HCT116 (cell line): Measurements from ENCODE around the gene SYNGR3. TPM values are rescaled to one million over a fixed set of nuclear protein-coding genes. Genes with fewer than 3 reads are reported as not detected.

Experiments
- ATAC-seq: fragments of 200-7000 bp; cut with Tn5 transposase; 2 replicates; pipeline ENCODE4 v1.9.1; 2020; ENCODE audit warnings: mild to moderate bottlenecking, moderate library complexity
- BruUV-seq: library from RNA; stranded (reverse); fragments of 400-500 nt; replicated peaks from 2 replicates; lab custom pipeline; 2021; lab: Mats Ljungman, UMichigan
- CTCF ChIA-PET: fragments of 300-600 bp; sonication (Branson Sonifier 250); formaldehyde crosslinking; loops from one replicate; lab custom pipeline; 2021; ENCODE audit warnings: antibody characterized with exemption; lab: Charles Lee
- POLR2A ChIA-PET: fragments of 300-600, 350-600 bp; sonication (Branson Sonifier 250); formaldehyde crosslinking; loops from one replicate; lab custom pipeline; 2021; ENCODE audit warnings: antibody characterized with exemption; lab: Charles Lee
- RAD21 ChIA-PET, 2 experiments: fragments of 300-600 bp; sonication (Branson Sonifier 250); formaldehyde crosslinking; loops; one replicate each; lab custom pipeline; 2023; ENCODE audit warnings: low total read pairs in 2 of 2; ENCODE audit not compliant: uncharacterized antibody in 2 of 2, unreplicated experiment in 2 of 2, low non-redundant PET in 1 of 2; lab: Charles Lee
- DNase-seq: peaks from one replicate; pipeline ENCODE4 v3.0.0-alpha.2; 2010; ENCODE audit warnings: low read depth, low spot score
- H2AFZ ChIP-seq: fragments of 200-600 bp; shearing (Covaris generic), sonication (generic); 2 replicates; pipeline ENCODE4 v1.6.1; 2017; ENCODE audit warnings: low read depth, mixed run types, mixed read lengths, antibody characterized with exemption, low read length; ENCODE audit not compliant: poor library complexity, severe bottlenecking
- H3K27ac ChIP-seq: 2 replicates; pipeline ENCODE4 v1.5.1; 2012; ENCODE audit warnings: low read depth, low read length
- H3K27me3 ChIP-seq: fragments of 200-600 bp; sonication (generic); 2 replicates; pipeline ENCODE4 v1.6.1; 2016; ENCODE audit warnings: mixed run types, low read length, mixed read lengths; ENCODE audit not compliant: insufficient read depth
- H3K36me3 ChIP-seq, 2 experiments: fragments of 200-500 bp in 1 of 2; fragments of 200-600 bp in 1 of 2; sonication (Bioruptor generic) in 1 of 2; sonication (generic) in 1 of 2; 2 replicates each; pipeline versions ENCODE4 v1.5.1 to v1.6.1; 2014 to 2016; ENCODE audit warnings: low read length in 2 of 2, inconsistent platforms in 1 of 2, mixed read lengths in 1 of 2, mixed run types in 1 of 2; ENCODE audit not compliant: insufficient read depth in 2 of 2, control insufficient read depth in 1 of 2
- H3K4me1 ChIP-seq, 2 experiments: fragments of 200-600 bp in 1 of 2; sonication (generic) in 1 of 2; 2 replicates each; pipeline versions ENCODE4 v1.5.1 to v1.6.1; 2012 to 2017; ENCODE audit warnings: low read length in 2 of 2, inconsistent platforms in 1 of 2, mild to moderate bottlenecking in 1 of 2, mixed read lengths in 1 of 2, mixed run types in 1 of 2, moderate library complexity in 1 of 2; ENCODE audit not compliant: insufficient read depth in 2 of 2, control insufficient read depth in 1 of 2
- H3K4me2 ChIP-seq: fragments of 200-600 bp; sonication (generic); 2 replicates; pipeline ENCODE4 v1.6.1; 2017; ENCODE audit warnings: mixed run types, low read length, mixed read lengths
- H3K4me3 ChIP-seq, 2 experiments: fragments of 200-600 bp in 1 of 2; sonication (generic) in 1 of 2; replicated peaks in 1 of 2; 2 replicates each; pipeline ENCODE4 v1.5.1; 2011 to 2016; ENCODE audit warnings: low read length in 2 of 2, control low read depth in 1 of 2, low read depth in 1 of 2, mild to moderate bottlenecking in 1 of 2, mixed read lengths in 1 of 2, mixed run types in 1 of 2
- H3K79me2 ChIP-seq: fragments of 200-600 bp; sonication (generic); 2 replicates; pipeline ENCODE4 v1.6.1; 2017; ENCODE audit warnings: mild to moderate bottlenecking, mixed run types, low read length, moderate library complexity, mixed read lengths; ENCODE audit not compliant: insufficient read depth
- H3K9ac ChIP-seq: fragments of 200-600 bp; sonication (generic); 2 replicates; pipeline ENCODE4 v1.6.1; 2016; ENCODE audit warnings: low read length, mixed read lengths
- H3K9me2 ChIP-seq: fragments of 200-600 bp; sonication (generic), shearing (Covaris generic); 2 replicates; pipeline ENCODE4 v1.6.1; 2017; ENCODE audit warnings: mixed run types, mild to moderate bottlenecking, moderate library complexity; ENCODE audit not compliant: insufficient read depth
- H3K9me3 ChIP-seq, 2 experiments: fragments of 200-500 bp in 1 of 2; fragments of 200-600 bp in 1 of 2; sonication (Bioruptor generic) in 1 of 2; sonication (generic) in 1 of 2; 2 replicates each; pipeline ENCODE4 v1.6.1; 2014 to 2017; ENCODE audit warnings: low read length in 2 of 2, mixed read lengths in 2 of 2, inconsistent platforms in 1 of 2, low read depth in 1 of 2, mild to moderate bottlenecking in 1 of 2, mixed run types in 1 of 2, moderate library complexity in 1 of 2; ENCODE audit not compliant: control insufficient read depth in 1 of 2, insufficient read depth in 1 of 2
- H4K20me1 ChIP-seq: fragments of 200-600 bp; sonication (generic), shearing (Covaris generic); 2 replicates; pipeline ENCODE4 v1.6.1; 2017; ENCODE audit warnings: mixed run types, mild to moderate bottlenecking, moderate library complexity; ENCODE audit not compliant: insufficient read depth
- EGR1 ChIP-seq: IDR thresholded peaks from 2 replicates; pipeline ENCODE4 v1.6.1; 2012; ENCODE audit warnings: low read depth
- ELF1 ChIP-seq: IDR thresholded peaks from 2 replicates; pipeline ENCODE4 v1.6.1; 2012; ENCODE audit warnings: low read depth, borderline replicate concordance
- SP1 ChIP-seq: IDR thresholded peaks from 2 replicates; pipeline ENCODE4 v1.6.1; 2012; ENCODE audit warnings: low read depth
- intact Hi-C: fragments of 100-400 bp; cut with micrococcal nuclease; formaldehyde crosslinking; loops from 2 replicates; pipeline ENCODE4 v1.10.0; 2022
- total RNA-seq: library from RNA; stranded (reverse); gene quantifications from one replicate; pipeline ENCODE4 v1.2.1, GENCODE V29; 2021; ENCODE audit not compliant: unreplicated experiment
- TF ChIP-seq, protein P1 (sequence below), 3 experiments: fragments of 200-600 bp in 1 of 3; sonication (generic) in 1 of 3; IDR thresholded peaks in 2 of 3; conservative IDR thresholded peaks in 1 of 3; 2 replicates each; pipeline ENCODE4 v1.5.1; 2012 to 2017; ENCODE audit warnings: low read depth in 2 of 3, low read length in 2 of 3, antibody characterized with exemption in 1 of 3, borderline replicate concordance in 1 of 3, control low read depth in 1 of 3, mild to moderate bottlenecking in 1 of 3, mixed read lengths in 1 of 3, mixed run types in 1 of 3, moderate library complexity in 1 of 3; ENCODE audit not compliant: insufficient read depth in 1 of 3
- TF ChIP-seq, protein P2 (sequence below): IDR thresholded peaks from 2 replicates; pipeline ENCODE4 v1.6.1; 2012; ENCODE audit warnings: low read depth

Gene SYNGR3
- total RNA-seq, 1 experiment from 2014 or later, result 11.5 TPM

DNA sequence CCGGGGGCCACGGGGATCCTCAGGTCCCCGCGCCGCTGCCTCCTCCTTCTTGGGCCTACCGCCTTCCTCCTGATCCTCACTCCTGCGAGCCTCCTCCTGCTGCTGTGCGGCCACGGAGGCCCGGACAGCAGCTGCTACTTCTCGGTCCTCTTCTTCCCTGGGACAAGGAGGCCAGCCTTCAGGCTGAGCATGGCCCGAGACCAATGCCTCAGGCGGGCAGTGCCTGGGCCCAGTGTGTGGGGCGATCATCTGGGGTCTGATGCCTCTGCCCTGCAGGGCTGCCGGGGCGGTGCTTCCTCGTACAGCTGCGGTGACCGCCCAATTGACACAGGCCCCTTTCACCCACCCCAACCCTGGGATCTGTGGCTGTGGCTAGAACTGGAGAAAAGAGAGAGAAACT, 11.3 kb downstream of the SYNGR3 start:
- Histone ChIP-seq H3K36me3 (peaks cover 25 to 54% of the 10 kb centered on the region in 2 experiments; a peak in 3 of 4 replicates), H3K9ac (no peak overlapping the region), H3K27me3 (no peaks in the 10 kb centered on the region), H3K27ac (no peak overlapping the region), H3K4me3 (no peak overlapping the region), H3K9me2 (no peaks in the 10 kb centered on the region), H3K4me1 (peaks cover 8 to 26% of the 10 kb centered on the region in 2 experiments), H2AFZ (no peak overlapping the region), H3K4me2 (no peak overlapping the region), H4K20me1 (no peaks in the 10 kb centered on the region; the same call in 1 of the 2 replicates), H3K79me2 (peaks cover 47% of the 10 kb centered on the region), H3K9me3 (no peaks in the 10 kb centered on the region)
- no peak for DNase-seq
- BruUV-seq, result no TSS peak
- CTCF ChIA-PET, result no interaction called here
- POLR2A ChIA-PET, result interaction anchor here (0.6 kb wide), 1 partner anchor 1409 kb away, joined by 3 read pairs; no protein-coding TSS in a partner anchor
- RAD21 ChIA-PET, result no interaction called here
- intact Hi-C loops, result loop anchor here (5.0 kb wide), 1 partner anchor 141 kb away; no protein-coding TSS in a partner anchor
- no peak for ATAC-seq
- no peak for TF ChIP-seq ELF1
- TF ChIP-seq SP1, result no peak
- TF ChIP-seq, protein P1, sequence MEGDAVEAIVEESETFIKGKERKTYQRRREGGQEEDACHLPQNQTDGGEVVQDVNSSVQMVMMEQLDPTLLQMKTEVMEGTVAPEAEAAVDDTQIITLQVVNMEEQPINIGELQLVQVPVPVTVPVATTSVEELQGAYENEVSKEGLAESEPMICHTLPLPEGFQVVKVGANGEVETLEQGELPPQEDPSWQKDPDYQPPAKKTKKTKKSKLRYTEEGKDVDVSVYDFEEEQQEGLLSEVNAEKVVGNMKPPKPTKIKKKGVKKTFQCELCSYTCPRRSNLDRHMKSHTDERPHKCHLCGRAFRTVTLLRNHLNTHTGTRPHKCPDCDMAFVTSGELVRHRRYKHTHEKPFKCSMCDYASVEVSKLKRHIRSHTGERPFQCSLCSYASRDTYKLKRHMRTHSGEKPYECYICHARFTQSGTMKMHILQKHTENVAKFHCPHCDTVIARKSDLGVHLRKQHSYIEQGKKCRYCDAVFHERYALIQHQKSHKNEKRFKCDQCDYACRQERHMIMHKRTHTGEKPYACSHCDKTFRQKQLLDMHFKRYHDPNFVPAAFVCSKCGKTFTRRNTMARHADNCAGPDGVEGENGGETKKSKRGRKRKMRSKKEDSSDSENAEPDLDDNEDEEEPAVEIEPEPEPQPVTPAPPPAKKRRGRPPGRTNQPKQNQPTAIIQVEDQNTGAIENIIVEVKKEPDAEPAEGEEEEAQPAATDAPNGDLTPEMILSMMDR (IDR thresholded peaks at IDR 0.05 in 2 of 3, conservative IDR thresholded peaks at IDR 0.05 in 1 of 3; ENCODE audit: borderline replicate concordance in 1 of 3, insufficient read depth in 1 of 3, low read depth in 2 of 3, low read length in 2 of 3), result no peak
- TF ChIP-seq, protein P2, sequence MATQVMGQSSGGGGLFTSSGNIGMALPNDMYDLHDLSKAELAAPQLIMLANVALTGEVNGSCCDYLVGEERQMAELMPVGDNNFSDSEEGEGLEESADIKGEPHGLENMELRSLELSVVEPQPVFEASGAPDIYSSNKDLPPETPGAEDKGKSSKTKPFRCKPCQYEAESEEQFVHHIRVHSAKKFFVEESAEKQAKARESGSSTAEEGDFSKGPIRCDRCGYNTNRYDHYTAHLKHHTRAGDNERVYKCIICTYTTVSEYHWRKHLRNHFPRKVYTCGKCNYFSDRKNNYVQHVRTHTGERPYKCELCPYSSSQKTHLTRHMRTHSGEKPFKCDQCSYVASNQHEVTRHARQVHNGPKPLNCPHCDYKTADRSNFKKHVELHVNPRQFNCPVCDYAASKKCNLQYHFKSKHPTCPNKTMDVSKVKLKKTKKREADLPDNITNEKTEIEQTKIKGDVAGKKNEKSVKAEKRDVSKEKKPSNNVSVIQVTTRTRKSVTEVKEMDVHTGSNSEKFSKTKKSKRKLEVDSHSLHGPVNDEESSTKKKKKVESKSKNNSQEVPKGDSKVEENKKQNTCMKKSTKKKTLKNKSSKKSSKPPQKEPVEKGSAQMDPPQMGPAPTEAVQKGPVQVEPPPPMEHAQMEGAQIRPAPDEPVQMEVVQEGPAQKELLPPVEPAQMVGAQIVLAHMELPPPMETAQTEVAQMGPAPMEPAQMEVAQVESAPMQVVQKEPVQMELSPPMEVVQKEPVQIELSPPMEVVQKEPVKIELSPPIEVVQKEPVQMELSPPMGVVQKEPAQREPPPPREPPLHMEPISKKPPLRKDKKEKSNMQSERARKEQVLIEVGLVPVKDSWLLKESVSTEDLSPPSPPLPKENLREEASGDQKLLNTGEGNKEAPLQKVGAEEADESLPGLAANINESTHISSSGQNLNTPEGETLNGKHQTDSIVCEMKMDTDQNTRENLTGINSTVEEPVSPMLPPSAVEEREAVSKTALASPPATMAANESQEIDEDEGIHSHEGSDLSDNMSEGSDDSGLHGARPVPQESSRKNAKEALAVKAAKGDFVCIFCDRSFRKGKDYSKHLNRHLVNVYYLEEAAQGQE, result no peak
- no peak for TF ChIP-seq EGR1
